GM06990 (cell line): ENCODE measurements around the gene SPRR2G.
"Not testable (repeated sequence)": the region's sequence is repeated elsewhere in the genome, so short reads cannot be mapped to it uniquely, and the experiment has no call there.

Experiments used
- DNase-seq: peaks from one replicate; pipeline ENCODE4 v3.0.0-alpha.2; 2011; ENCODE audit not compliant: insufficient read length; ENCODE audit errors: extremely low read depth
- H3K27me3 ChIP-seq: replicated peaks from 2 replicates; pipeline ENCODE4 v1.6.0; 2011; ENCODE audit warnings: low read length; ENCODE audit not compliant: control insufficient read depth, insufficient read depth
- H3K36me3 ChIP-seq: 2 replicates; pipeline ENCODE4 v1.5.1; 2011; ENCODE audit warnings: low read length; ENCODE audit not compliant: control insufficient read depth, insufficient read depth
- H3K4me3 ChIP-seq: replicated peaks from 2 replicates; pipeline ENCODE4 v1.5.1; 2011; ENCODE audit warnings: low read depth, mild to moderate bottlenecking, control low read depth, low read length
- TF ChIP-seq, protein P1 (sequence below): IDR thresholded peaks from 2 replicates; pipeline ENCODE4 v1.5.1; 2011; ENCODE audit warnings: low read length, control low read depth, mild to moderate bottlenecking, inconsistent platforms; ENCODE audit not compliant: insufficient read depth, poor library complexity, severe bottlenecking

SPRR2G gene

GRCh38 chr1:153150846-153151245 lies at the start of gene SPRR2G:
Gene SPRR2G (minus strand): TSS chr1:153150890. CDS start chr1:153150110, 780 bp downstream.
- H3K27me3 ChIP-seq, result no peaks in the 10 kb centered on the region; the same call in 1 of the 2 replicates
- H3K4me3 ChIP-seq, result no peak within 1 kb of the TSS
- TF ChIP-seq, protein P1, sequence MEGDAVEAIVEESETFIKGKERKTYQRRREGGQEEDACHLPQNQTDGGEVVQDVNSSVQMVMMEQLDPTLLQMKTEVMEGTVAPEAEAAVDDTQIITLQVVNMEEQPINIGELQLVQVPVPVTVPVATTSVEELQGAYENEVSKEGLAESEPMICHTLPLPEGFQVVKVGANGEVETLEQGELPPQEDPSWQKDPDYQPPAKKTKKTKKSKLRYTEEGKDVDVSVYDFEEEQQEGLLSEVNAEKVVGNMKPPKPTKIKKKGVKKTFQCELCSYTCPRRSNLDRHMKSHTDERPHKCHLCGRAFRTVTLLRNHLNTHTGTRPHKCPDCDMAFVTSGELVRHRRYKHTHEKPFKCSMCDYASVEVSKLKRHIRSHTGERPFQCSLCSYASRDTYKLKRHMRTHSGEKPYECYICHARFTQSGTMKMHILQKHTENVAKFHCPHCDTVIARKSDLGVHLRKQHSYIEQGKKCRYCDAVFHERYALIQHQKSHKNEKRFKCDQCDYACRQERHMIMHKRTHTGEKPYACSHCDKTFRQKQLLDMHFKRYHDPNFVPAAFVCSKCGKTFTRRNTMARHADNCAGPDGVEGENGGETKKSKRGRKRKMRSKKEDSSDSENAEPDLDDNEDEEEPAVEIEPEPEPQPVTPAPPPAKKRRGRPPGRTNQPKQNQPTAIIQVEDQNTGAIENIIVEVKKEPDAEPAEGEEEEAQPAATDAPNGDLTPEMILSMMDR, result no peak
- H3K36me3 ChIP-seq, result no peaks in the 10 kb centered on the region
- DNase-seq, result no peak

DNA sequence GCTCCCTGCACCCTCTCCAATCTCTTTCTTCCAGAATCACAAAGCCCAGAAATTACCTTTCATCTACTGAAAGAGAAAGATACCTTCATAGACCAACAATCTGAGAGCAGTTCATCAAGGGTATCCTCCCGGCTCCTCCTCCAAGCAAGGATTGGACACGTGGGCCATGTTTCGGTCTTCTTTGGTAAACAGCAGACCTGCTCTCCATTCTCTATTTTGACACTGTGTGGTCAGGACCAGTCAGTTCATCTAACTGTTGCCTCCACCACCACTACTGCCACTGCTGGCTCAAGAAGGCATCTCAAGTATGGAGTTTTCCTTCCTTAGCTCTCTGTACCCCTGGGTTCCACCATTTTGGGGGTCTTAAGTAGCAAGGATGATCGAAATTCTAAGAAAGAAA lies 44.5 kb upstream of the SPRR2G start:
- H3K27me3 ChIP-seq, result peaks cover 1% of the 10 kb centered on the region
- no peak for DNase-seq
- TF ChIP-seq, protein P1, result no peak
- H3K36me3 ChIP-seq, result no peaks in the 10 kb centered on the region
- H3K4me3 ChIP-seq, result no peak overlapping the region

GRCh38 chr1:153194331-153195050 lies 43.8 kb upstream of the SPRR2G start:
- Histone ChIP-seq H3K27me3 (peaks cover 1% of the 10 kb centered on the region), H3K4me3 (no peak overlapping the region), H3K36me3 (no peaks in the 10 kb centered on the region)
- TF ChIP-seq, protein P1, result no peak
- no peak for DNase-seq

- Histone ChIP-seq H3K27me3 (peaks cover 1% of the 10 kb centered on the region), H3K36me3 (no peaks in the 10 kb centered on the region), H3K4me3 (no peak overlapping the region)
- no peak for DNase-seq
- TF ChIP-seq, protein P1, result peak; percentile 61
Observed at GRCh38 chr1:153192697-153193096, 42.0 kb upstream of the SPRR2G start.

GRCh38 chr1:153190373-153190772 lies 39.7 kb upstream of the SPRR2G start:
- Histone ChIP-seq H3K36me3 (no peaks in the 10 kb centered on the region), H3K4me3 (no peak overlapping the region), H3K27me3 (peaks cover 1% of the 10 kb centered on the region)
- TF ChIP-seq, protein P1, result peak; percentile 43
- no peak for DNase-seq

- DNase-seq, H3K4me3 ChIP-seq, H3K27me3 ChIP-seq, H3K36me3 ChIP-seq: not testable (repeated sequence)
Observed at GRCh38 chr1:153188301-153188700, 37.6 kb upstream of the SPRR2G start.
